Ammon's horn (tissue), 1 donor: ENCODE measurements around the gene ADRA2A.

Experiments used
- DNase-seq: peaks from one replicate; pipeline ENCODE4 v3.0.0-alpha.2; 2016; ENCODE audit warnings: low spot score

The ADRA2A gene

DNA sequence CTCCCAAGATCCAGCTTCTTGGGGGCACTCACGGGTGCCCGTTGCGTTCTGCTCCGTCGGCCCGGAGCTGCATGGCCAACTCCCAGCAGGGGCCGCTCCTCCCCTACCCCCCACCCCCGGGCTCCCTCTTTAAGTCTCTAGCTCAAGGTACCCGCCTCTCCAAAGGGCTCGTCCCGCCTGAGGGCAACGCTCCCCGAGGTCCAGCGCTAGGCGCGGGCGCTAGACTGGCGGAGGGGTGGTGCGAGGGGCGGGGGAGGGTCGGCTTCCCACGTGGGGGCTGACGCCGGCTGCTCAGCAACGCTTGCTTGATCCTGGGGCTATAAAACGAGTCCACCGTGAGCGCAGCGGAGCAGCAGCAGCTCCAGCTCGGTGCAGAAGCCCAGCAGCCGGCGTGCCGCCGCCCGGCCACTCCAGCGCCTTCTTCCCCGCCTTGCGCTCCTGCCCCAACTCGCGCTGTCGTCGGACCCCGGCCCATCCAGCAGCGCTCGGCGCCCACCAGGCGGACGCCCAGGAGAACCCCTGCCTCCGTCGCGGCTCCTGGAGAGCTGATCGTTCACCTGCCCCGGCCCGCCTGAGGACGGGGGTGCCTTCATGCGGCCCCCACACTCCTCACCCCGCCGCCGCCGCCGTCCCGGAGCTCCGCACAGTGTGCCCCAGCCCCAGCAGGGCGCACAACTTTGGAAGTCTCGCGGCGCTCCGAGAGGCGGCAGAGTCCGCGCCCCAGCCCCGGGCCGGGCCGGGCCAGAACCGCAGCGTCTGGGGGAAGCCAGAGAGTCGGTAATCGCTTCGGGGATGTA is at the start of gene ADRA2A:
ADRA2A (plus strand) TSS at position 348 of the 797 bp plus-strand sequence. CDS start 968 bp downstream, outside the sequence.
- peak; percentile 35 for DNase-seq

DNA sequence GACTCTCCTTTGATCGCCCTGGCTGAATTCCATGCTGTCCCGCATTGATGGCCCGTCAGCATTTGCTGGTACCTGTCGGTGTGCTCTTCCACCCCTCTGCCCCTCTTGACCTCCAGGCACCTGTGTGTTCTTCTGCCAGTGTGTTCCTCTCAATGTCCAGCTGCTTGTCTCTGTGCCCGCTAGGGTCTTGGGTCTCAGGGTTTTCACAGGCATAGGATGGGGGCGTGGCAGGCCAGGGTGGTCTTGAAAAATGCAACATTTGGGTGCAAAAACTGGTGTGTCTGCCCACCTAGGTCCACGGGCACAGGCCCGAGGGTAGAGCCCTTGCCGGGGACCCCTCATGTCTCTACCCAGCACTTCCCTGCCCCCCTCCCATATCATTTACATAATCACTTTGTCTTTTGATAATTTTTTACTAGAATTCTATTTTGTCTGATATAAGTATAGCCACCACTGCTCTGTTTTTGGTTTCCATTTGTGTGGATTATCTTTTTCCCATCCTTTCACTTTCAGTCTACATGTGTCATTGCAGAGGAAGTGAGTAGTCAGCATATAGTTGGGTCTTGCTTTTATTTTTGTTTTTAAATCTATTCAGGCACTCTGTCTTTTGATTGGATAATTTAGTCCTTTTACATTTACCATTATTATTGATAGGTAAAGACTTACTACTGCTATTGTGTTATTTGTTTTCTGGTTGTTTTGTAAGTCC is 46.6 kb upstream of the ADRA2A start:
- DNase-seq, result no peak

DNA sequence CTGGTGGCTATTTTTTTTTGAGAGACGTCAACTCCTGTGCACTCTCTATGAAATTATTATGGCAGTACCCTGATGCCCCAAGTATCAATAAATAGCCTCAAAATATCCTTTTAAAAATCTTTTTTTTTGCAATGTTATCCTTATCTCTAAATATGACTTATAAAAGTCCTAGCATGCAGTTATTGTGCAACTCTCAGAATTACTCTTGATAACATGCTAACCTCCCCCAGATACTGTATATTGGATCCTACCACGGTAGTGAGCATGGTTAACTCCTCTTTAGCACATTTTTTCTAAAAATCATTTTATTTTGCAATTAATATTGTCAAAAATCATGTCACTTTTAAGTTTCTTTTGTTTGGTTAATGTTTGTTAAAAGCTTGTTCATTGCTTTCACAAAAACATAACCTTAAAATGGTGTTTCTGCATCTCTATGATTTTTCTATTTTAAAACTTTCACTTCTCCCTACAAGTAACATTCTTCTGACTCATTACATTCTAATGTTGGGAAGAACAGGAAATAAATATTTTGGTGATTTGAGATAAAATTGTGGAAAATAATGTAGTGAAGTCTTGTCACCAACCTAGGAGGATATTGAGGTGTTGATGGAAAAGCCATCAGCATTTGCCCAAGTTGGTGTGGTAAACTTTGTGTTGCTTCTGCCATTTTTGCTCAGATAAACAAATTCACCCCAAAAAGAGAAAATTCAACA is 42.1 kb upstream of the ADRA2A start:
- no peak for DNase-seq

DNA sequence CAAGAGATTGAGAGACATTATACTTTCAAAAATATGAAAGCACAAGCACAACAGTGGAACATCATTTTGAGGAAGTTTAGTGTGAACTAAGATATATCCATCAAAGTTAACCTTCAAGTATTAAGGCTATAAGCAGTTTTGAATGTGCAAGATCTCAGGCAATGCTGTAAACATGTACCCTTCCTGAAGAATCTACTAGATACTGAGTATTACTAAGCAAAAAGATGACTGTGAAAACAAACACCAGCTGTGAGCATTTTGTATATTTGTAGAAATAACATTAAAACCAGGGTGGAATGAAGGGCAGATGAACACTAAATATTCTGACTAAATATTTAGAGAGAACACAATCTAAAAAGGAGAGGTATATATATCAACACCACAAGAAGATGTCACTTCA is 41.3 kb upstream of the ADRA2A start:
- DNase-seq, result no peak

DNA sequence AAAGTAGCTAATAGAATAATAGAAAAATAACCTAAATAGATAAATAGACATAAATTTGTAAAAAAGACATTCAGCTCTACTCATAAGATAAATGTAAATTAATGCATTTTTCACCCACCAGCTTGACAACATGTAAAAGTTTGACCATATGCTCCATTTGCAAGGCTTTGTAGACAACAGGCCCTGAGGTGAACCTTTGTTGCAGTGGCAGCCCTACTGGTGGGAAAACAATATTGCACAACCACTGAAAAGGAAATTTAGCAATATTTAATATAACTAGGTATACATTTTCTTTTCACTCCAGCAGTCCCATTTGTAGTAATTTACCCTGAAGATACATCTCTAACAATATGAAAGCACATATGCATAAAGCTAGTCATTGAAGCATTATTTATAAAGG is 39.0 kb upstream of the ADRA2A start:
- no peak for DNase-seq

DNA sequence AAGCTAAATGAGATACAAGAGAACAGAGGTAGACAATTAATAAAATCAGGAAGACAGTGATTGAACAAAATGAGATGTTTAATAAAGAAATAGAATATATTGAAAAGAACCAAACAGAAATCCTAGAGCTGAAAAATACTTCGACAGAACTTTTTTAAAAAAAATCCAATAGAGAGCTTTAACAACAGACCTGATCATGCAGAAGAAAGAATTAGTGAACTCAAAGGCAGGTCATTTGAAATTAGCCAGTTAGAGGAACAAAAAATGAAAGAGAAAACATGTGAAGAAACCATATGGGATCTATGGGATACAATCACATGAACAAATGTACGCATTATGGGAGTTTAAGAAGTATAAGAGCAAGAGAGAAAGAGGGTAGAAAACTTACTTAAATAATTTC is 37.3 kb upstream of the ADRA2A start:
- no peak for DNase-seq

GRCh38 chr10:111057006-111057405 is 19.8 kb upstream of the ADRA2A start:
- no peak for DNase-seq

DNA sequence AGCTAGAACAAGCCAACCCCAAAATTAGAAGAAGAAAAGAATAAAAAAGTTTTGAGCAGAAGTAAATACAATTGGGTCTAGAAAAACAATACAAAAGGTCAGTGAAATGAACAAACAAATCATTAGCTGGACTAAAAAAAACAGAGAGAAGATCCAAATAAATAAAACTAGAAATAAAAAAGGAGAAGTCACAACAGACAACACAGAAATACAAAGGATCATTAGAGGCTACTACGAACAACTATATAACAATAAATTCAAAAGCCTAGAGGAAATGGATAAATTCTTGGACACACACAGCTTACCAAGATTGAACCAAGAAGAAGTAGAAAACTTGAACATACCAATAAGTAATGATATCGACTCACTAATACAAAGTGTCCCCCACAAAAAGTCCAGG is 13.4 kb upstream of the ADRA2A start:
- DNase-seq, result no peak

DNA sequence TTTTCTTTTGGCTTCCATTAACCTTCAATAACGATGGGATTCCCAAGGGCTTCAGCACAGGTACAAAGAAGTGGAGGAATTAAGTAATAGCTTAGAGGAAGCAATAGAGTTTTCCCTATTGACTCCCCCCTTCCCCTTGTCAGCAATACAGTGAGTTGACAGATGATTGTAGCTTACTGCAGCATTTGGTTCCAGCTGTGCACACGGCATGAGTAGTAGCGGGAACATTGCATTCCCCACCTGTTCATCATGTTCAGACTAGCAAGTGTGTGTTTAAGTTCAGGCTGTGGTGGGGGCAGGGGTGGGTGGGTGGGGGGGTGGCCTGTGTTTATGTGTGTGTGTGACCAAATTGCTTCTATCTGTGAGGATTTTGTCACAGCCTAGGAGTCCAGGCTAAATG is 4.6 kb upstream of the ADRA2A start:
- no peak for DNase-seq

- DNase-seq, result no peak
These were observed 1.1 kb upstream of the ADRA2A start for GRCh38 chr10:111075577-111076185.

DNA sequence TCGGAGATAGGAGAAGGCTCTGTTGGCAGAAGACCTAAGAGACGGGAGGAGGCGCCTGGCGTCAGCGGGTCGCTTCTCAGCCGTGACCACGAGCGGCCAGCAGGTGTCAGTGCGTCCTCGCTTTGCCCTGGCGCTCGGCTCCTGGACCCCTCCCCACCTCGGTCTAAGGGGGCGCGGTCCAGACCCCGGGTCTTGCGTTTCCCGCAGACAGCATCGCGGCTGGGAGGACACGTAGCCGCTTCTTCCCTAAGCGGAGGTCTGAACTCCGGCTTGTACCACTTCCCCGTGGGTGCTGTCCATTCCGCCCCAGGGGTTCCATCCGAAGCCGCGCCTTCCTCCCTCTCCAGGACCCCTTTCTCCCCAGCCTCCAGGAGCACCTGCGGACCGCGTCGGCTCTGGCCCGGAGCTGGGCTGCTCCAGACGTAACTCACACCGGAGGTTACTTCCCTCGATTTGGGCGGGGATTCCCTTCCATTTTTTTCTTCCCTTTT is 593 bp upstream of the ADRA2A start:
- DNase-seq, result peak; percentile 77

DNA sequence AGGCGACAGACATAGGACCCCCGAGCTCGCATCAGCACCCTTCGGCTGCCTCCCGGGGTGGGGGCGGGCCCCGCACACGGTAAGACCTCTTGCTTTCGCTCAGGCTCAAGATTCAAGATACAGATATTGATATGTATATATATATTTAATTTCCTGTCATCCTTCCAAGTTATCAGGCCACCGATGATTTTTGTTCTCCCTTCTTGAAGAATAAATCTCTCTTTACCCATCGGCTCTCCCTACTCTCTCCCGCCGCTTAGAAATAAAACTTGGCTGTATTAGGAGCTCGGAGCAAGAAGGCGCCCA is 603 bp downstream of the ADRA2A start:
- no peak for DNase-seq

DNA sequence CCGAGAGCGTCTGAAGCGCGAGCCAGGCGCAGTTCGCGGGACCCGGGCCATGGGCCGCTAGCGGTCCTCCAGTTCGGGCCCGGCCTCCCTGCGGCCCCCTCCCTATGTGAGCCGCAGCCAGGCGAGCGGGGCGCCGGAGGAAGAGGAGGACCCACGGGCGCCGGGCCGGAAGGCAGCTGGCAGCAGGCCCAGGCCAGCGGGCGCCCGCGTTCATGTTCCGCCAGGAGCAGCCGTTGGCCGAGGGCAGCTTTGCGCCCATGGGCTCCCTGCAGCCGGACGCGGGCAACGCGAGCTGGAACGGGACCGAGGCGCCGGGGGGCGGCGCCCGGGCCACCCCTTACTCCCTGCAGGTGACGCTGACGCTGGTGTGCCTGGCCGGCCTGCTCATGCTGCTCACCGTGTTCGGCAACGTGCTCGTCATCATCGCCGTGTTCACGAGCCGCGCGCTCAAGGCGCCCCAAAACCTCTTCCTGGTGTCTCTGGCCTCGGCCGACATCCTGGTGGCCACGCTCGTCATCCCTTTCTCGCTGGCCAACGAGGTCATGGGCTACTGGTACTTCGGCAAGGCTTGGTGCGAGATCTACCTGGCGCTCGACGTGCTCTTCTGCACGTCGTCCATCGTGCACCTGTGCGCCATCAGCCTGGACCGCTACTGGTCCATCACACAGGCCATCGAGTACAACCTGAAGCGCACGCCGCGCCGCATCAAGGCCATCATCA is 1.1 kb downstream of the ADRA2A start:
- no peak for DNase-seq

GRCh38 chr10:111078505-111079185 is 1.8 kb downstream of the ADRA2A start:
- no peak for DNase-seq

DNA sequence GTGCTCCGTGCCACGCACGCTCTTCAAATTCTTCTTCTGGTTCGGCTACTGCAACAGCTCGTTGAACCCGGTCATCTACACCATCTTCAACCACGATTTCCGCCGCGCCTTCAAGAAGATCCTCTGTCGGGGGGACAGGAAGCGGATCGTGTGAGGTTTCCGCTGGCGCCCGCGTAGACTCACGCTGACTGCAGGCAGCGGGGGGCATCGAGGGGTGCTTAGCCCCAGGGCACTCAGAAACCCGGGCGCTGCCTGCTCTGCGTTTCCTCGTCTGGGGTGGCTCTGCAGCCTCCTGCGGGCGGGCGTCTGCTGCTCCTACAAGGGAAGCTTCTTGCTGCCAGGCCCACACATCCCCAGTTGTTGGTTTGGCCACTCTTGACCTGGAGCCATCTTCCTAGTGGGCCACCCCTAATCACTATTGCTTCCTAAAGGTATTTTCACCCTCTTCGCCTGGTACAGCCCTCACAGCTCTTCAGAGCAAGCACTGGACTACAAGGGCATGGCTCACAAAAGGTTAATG is 2.5 kb downstream of the ADRA2A start:
- no peak for DNase-seq

- DNase-seq, result no peak
These were observed 3.0 kb downstream of the ADRA2A start for GRCh38 chr10:111079781-111080180.

GRCh38 chr10:111080224-111080623 is 3.4 kb downstream of the ADRA2A start:
- no peak for DNase-seq

GRCh38 chr10:111081595-111081994 is 4.8 kb downstream of the ADRA2A start:
- no peak for DNase-seq

DNA sequence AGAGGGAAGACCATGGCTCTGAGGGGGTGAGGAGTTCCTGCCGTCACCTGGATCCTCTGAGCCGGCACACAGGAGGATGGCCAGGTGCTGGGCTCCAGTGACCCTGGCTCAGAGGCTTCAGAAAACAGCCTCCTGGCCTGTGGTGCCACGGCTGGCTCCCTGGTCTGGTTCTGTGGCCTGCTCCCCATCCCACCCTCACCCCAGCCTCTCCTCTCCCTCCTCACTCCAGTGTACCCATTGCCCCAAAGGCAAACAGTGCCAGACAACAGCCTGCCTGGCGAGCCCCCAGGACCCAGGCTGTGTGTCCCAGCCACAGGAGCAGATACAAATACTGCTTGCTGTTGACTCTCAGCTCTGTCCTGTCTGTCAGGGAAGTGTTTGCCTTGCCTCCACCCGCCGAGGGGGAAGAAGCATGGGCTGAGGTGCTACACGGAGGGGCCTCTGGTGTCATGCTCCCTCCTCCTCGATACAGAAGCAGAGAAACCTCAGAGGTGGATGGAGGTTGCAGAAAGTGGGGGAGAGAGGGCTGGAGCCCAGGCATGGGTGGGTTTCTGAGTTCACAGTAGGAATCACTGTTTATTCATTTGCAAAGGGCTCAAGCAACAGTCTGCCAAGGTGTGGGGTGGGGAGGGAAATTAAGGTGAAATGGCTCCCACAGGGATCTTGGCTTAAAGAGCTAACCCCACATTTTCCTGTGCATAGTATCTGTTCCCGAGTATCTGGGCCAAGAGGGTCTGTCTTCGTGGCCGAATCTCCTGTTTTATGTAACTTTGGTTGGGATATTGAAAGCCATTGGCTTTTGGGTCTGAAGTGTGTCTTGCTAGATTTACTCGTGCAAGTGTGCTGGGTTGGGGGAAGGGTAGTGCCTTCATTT is 5.5 kb downstream of the ADRA2A start:
- DNase-seq, result no peak
